HepG2 (cell line): ENCODE measurements around the gene NFAT5. TPM values are rescaled to one million over a fixed set of nuclear protein-coding genes. Genes with fewer than 3 reads are reported as not detected.

Source experiments
- ATAC-seq: fragments of 200-7000 bp; cut with Tn5 transposase; 3 replicates; pipeline ENCODE4 v1.9.1; 2020; ENCODE audit warnings: mild to moderate bottlenecking, moderate library complexity
- BruUV-seq: library from RNA; stranded (reverse); fragments of 400-500 nt; replicated peaks from 2 replicates; lab custom pipeline; 2021; lab: Mats Ljungman, UMichigan
- CTCF ChIA-PET: fragments of 300-600 bp; formaldehyde crosslinking; extraction: SDS; loops from one replicate; lab custom pipeline; 2021; ENCODE audit warnings: low total read pairs, inconsistent platforms, low intra/inter-chr PET ratio; lab: Yijun Ruan, JAX
- POLR2A ChIA-PET: fragments of 350-600 bp; sonication (Branson Sonifier 250); formaldehyde crosslinking; loops from one replicate; lab custom pipeline; 2020; ENCODE audit warnings: antibody characterized with exemption, inconsistent platforms; lab: Yijun Ruan, JAX
- DNase-seq: peaks from one replicate; pipeline ENCODE4 v3.0.0-alpha.2; 2015; ENCODE audit warnings: low spot score
- FAIRE-seq: peaks from 3 replicates; lab custom pipeline; 2011; peaks lifted over from hg19 to GRCh38; lab: Jason Lieb, UNC
- H2AFZ ChIP-seq: one replicate; pipeline ENCODE4 v1.6.1; 2011; ENCODE audit warnings: low read length, inconsistent platforms
- H3K27ac ChIP-seq: fragments of 300-600 bp; 3 replicates; pipeline ENCODE4 v1.8.0; 2011; ENCODE audit warnings: mixed run types, mild to moderate bottlenecking, mixed read lengths, low read length, inconsistent platforms; ENCODE audit not compliant: insufficient read depth; ENCODE audit errors: extremely low read length
- H3K27me3 ChIP-seq, 2 experiments: fragments of 200-600 bp in 1 of 2; 2 replicates in 1 of 2; 3 replicates in 1 of 2; pipeline versions ENCODE4 v1.6.0 to v1.8.0; 2011; ENCODE audit warnings: low read length in 2 of 2, mild to moderate bottlenecking in 2 of 2, moderate library complexity in 2 of 2, inconsistent platforms in 1 of 2; ENCODE audit not compliant: insufficient read depth in 2 of 2, control insufficient read depth in 1 of 2
- H3K36me3 ChIP-seq, 2 experiments: fragments of 200-600 bp in 1 of 2; replicated peaks in 1 of 2; 2 replicates in 1 of 2; 3 replicates in 1 of 2; pipeline versions ENCODE4 v1.5.1 to v1.8.0; 2011; ENCODE audit warnings: low read length in 2 of 2, inconsistent platforms in 1 of 2; ENCODE audit not compliant: insufficient read depth in 2 of 2, control insufficient read depth in 1 of 2
- H3K4me1 ChIP-seq: 2 replicates; pipeline ENCODE4 v1.5.1; 2012; ENCODE audit warnings: low read length, inconsistent platforms; ENCODE audit not compliant: insufficient read depth
- H3K4me2 ChIP-seq: 2 replicates; pipeline ENCODE4 v1.6.0; 2011; ENCODE audit warnings: low read depth, low read length, inconsistent platforms
- H3K4me3 ChIP-seq, 3 experiments: fragments of 200-600 bp in 1 of 3; sonication (generic), shearing (Covaris generic) in 1 of 3; replicated peaks in 1 of 3; 2 replicates each; pipeline ENCODE4 v1.5.1; 2011 to 2016; ENCODE audit warnings: low read length in 3 of 3, inconsistent platforms in 2 of 3, low read depth in 2 of 3, mild to moderate bottlenecking in 2 of 3, control low read depth in 1 of 3, mixed read lengths in 1 of 3; ENCODE audit not compliant: insufficient read depth in 1 of 3
- H3K79me2 ChIP-seq: one replicate; pipeline ENCODE4 v1.6.1; 2011; ENCODE audit warnings: low read length, inconsistent platforms; ENCODE audit not compliant: insufficient read depth
- H3K9ac ChIP-seq: 2 replicates; pipeline ENCODE4 v1.6.0; 2011; ENCODE audit warnings: mild to moderate bottlenecking, low read depth, low read length, inconsistent platforms; ENCODE audit not compliant: insufficient read depth
- H3K9me3 ChIP-seq: 2 replicates; pipeline ENCODE4 v1.5.1; 2012; ENCODE audit warnings: mild to moderate bottlenecking, low read length
- H4K20me1 ChIP-seq: 2 replicates; pipeline ENCODE4 v1.6.0; 2011; ENCODE audit warnings: inconsistent platforms, mild to moderate bottlenecking, low read length, moderate library complexity; ENCODE audit not compliant: insufficient read depth
- TBX3 ChIP-seq: fragments of 450-650 bp; IDR thresholded peaks from 2 replicates; pipeline ENCODE4 v1.6.1; 2017; ENCODE audit warnings: antibody characterized with exemption, mild to moderate bottlenecking, inconsistent platforms, borderline replicate concordance
- ZFP62 ChIP-seq: sonication (generic); formaldehyde crosslinking; IDR thresholded peaks from 2 replicates; pipeline ENCODE4 v1.4.0; 2020; ENCODE audit warnings: missing genetic modification reagents
- ZNF264 ChIP-seq: sonication (generic); formaldehyde crosslinking; IDR thresholded peaks from 2 replicates; pipeline ENCODE4 v1.4.0; 2020; ENCODE audit warnings: missing genetic modification reagents
- in situ Hi-C: cut with HindIII; loops from 2 replicates; pipeline ENCODE4 v1.10.0; 2017; ENCODE audit warnings: low pct_unique_long_range_greater_than_20kb; ENCODE audit not compliant: extremely low pct_ligation_motif_present
- intact Hi-C: fragments of 100-400 bp; cut with micrococcal nuclease; formaldehyde crosslinking; loops from one replicate; pipeline ENCODE4 v1.10.0; 2022; ENCODE audit not compliant: unreplicated experiment
- polyA plus RNA-seq, 8 experiments: library from polyadenylated mRNA; depleted of rRNA in 3 of 8; stranded (reverse) in 7 of 8; unstranded in 1 of 8; fragments of >200 nt; fragmentation: Illumina TruSeq in 4 of 8; extraction: Trizol in 4 of 8; gene quantifications; 2 replicates each; pipeline versions ENCODE4 v1.2.1 to v1.2.3, GENCODE V29; 2011 to 2016; ENCODE audit warnings: low read depth in 4 of 8, missing spikeins in 1 of 8, mixed read lengths in 1 of 8; ENCODE audit not compliant: insufficient read depth in 1 of 8
- total RNA-seq, 5 experiments: library from RNA; depleted of rRNA; stranded (reverse); fragments of >200 nt; fragmentation: Illumina TruSeq; extraction: Trizol; gene quantifications; 2 replicates each; pipeline ENCODE4 v1.2.3, GENCODE V29; 2016; ENCODE audit warnings: low read depth in 1 of 5
- TF ChIP-seq, protein P1 (sequence below): sonication (generic); formaldehyde crosslinking; IDR thresholded peaks from 2 replicates; pipeline ENCODE4 v1.9.0; 2021; ENCODE audit warnings: mild to moderate bottlenecking, missing genetic modification reagents
- TF ChIP-seq, protein P2 (sequence below): sonication (generic); IDR thresholded peaks from 2 replicates; pipeline ENCODE4 v1.6.1; 2016; ENCODE audit warnings: low read depth, borderline replicate concordance
- TF ChIP-seq, protein P3 (sequence below): sonication (generic); formaldehyde crosslinking; IDR thresholded peaks from 2 replicates; pipeline ENCODE4 v1.5.0; 2020; ENCODE audit warnings: mild to moderate bottlenecking, missing genetic modification reagents

The NFAT5 gene
- total and polyA plus RNA-seq, 2 of the 13 experiments (the other 11 are each of a cell fraction or from before 2014, with no cell fraction given), result 20.5 to 54.3 TPM

DNA sequence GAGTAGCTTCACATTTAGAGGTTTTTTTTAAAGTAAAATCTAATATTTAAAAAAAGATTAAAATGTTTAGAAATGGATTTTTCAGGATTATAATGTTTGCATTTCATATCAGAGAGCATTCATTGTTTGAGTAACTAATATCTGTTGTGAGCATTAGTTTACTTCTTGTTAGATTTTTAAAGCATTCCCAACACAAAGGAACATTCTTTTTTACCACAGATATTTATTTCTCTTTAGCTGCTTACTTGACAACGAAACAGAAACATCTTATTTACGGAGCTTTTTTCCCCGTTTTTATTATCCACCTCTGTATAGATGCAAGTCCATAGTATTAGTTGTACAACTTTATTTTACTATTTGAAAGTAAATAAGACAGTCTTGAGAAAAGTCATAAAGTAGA, 53.0 kb downstream of the NFAT5 start (continued):
- no peak for TF ChIP-seq TBX3
- no peak for TF ChIP-seq ZFP62 (CRISPR knock-in tag)
- TF ChIP-seq, protein P1, sequence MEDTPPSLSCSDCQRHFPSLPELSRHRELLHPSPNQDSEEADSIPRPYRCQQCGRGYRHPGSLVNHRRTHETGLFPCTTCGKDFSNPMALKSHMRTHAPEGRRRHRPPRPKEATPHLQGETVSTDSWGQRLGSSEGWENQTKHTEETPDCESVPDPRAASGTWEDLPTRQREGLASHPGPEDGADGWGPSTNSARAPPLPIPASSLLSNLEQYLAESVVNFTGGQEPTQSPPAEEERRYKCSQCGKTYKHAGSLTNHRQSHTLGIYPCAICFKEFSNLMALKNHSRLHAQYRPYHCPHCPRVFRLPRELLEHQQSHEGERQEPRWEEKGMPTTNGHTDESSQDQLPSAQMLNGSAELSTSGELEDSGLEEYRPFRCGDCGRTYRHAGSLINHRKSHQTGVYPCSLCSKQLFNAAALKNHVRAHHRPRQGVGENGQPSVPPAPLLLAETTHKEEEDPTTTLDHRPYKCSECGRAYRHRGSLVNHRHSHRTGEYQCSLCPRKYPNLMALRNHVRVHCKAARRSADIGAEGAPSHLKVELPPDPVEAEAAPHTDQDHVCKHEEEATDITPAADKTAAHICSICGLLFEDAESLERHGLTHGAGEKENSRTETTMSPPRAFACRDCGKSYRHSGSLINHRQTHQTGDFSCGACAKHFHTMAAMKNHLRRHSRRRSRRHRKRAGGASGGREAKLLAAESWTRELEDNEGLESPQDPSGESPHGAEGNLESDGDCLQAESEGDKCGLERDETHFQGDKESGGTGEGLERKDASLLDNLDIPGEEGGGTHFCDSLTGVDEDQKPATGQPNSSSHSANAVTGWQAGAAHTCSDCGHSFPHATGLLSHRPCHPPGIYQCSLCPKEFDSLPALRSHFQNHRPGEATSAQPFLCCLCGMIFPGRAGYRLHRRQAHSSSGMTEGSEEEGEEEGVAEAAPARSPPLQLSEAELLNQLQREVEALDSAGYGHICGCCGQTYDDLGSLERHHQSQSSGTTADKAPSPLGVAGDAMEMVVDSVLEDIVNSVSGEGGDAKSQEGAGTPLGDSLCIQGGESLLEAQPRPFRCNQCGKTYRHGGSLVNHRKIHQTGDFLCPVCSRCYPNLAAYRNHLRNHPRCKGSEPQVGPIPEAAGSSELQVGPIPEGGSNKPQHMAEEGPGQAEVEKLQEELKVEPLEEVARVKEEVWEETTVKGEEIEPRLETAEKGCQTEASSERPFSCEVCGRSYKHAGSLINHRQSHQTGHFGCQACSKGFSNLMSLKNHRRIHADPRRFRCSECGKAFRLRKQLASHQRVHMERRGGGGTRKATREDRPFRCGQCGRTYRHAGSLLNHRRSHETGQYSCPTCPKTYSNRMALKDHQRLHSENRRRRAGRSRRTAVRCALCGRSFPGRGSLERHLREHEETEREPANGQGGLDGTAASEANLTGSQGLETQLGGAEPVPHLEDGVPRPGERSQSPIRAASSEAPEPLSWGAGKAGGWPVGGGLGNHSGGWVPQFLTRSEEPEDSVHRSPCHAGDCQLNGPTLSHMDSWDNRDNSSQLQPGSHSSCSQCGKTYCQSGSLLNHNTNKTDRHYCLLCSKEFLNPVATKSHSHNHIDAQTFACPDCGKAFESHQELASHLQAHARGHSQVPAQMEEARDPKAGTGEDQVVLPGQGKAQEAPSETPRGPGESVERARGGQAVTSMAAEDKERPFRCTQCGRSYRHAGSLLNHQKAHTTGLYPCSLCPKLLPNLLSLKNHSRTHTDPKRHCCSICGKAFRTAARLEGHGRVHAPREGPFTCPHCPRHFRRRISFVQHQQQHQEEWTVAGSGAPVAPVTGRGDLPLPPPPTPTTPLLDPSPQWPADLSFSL (CRISPR knock-in tag), result no peak
- TF ChIP-seq ZNF264 (CRISPR knock-in tag), result no peak
- TF ChIP-seq, all 625 proteins: peak for 0

DNA sequence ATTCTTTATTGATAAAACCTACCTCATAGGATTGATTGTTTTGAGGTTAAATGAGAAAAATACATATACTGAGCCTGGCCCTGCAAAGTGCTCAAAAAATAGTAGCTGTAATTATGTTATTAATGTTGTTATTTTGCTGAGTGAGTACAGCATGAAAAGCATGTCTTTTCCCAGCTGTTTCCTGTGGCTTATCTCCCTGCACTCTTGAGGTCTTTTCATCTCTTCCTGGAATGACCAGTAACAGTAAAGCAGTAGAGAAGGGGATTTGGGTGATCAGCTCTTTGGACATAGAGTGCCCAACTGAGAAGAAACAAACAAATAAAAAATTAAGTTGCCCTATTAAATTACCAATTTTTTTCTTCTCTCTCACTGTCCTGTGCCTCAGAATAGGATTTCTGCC, 53.7 kb downstream of the NFAT5 start:
- Histone ChIP-seq H4K20me1 (peaks cover 44% of the 10 kb centered on the region), H3K9me3 (no peaks in the 10 kb centered on the region), H3K27me3 (no peaks in the 10 kb centered on the region), H3K27ac (no peak overlapping the region), H3K4me3 (no peak overlapping the region), H3K36me3 (peaks cover 3 to 30% of the 10 kb centered on the region in 2 experiments; a peak in 4 of 5 replicates), H3K4me2 (no peak overlapping the region), H3K9ac (no peak overlapping the region), H3K79me2 (peaks cover 75% of the 10 kb centered on the region), H2AFZ (no peak overlapping the region), H3K4me1 (peaks cover 27% of the 10 kb centered on the region)
- intact Hi-C loops, result no loop called here
- no peak for DNase-seq
- no TSS peak for BruUV-seq
- FAIRE-seq, result no peak
- POLR2A ChIA-PET, result no interaction called here
- TF ChIP-seq, protein P2, sequence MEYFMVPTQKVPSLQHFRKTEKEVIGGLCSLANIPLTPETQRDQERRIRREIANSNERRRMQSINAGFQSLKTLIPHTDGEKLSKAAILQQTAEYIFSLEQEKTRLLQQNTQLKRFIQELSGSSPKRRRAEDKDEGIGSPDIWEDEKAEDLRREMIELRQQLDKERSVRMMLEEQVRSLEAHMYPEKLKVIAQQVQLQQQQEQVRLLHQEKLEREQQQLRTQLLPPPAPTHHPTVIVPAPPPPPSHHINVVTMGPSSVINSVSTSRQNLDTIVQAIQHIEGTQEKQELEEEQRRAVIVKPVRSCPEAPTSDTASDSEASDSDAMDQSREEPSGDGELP, result peak; percentile 26; the same call in 1 of the 2 replicates
- TF ChIP-seq, protein P3, sequence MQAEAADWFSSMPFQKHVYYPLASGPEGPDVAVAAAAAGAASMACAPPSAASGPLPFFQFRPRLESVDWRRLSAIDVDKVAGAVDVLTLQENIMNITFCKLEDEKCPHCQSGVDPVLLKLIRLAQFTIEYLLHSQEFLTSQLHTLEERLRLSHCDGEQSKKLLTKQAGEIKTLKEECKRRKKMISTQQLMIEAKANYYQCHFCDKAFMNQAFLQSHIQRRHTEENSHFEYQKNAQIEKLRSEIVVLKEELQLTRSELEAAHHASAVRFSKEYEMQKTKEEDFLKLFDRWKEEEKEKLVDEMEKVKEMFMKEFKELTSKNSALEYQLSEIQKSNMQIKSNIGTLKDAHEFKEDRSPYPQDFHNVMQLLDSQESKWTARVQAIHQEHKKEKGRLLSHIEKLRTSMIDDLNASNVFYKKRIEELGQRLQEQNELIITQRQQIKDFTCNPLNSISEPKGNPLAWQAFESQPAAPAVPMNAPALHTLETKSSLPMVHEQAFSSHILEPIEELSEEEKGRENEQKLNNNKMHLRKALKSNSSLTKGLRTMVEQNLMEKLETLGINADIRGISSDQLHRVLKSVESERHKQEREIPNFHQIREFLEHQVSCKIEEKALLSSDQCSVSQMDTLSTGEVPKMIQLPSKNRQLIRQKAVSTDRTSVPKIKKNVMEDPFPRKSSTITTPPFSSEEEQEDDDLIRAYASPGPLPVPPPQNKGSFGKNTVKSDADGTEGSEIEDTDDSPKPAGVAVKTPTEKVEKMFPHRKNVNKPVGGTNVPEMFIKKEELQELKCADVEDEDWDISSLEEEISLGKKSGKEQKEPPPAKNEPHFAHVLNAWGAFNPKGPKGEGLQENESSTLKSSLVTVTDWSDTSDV, result no peak
- ATAC-seq, result no peak
- CTCF ChIA-PET, result no interaction called here
- in situ Hi-C loops, result no loop called here
